K562 (cell line): ENCODE results near the gene TJP3. TPM values are rescaled to one million over a fixed set of nuclear protein-coding genes. Genes with fewer than 3 reads are reported as not detected.

Experiments used
- CC2D1A ChIP-seq: fragments of 450-650 bp; IDR thresholded peaks from 2 replicates; pipeline ENCODE4 v1.6.1; 2017; ENCODE audit warnings: mild to moderate bottlenecking
- CTCF ChIP-seq, 3 experiments: IDR thresholded peaks in 2 of 3; conservative IDR thresholded peaks in 1 of 3; 2 replicates each; pipeline ENCODE4 v1.5.1; 2011 to 2012; ENCODE audit warnings: low read length in 3 of 3, mild to moderate bottlenecking in 3 of 3, control low read depth in 2 of 3, improper control_type of control experiment in 1 of 3, inconsistent platforms in 1 of 3, low read depth in 1 of 3, mixed read lengths in 1 of 3, moderate library complexity in 1 of 3; ENCODE audit not compliant: insufficient read depth in 2 of 3
- CTCFL ChIP-seq: IDR thresholded peaks from 2 replicates; pipeline ENCODE4 v1.6.1; 2011; ENCODE audit warnings: borderline replicate concordance, low read depth, mild to moderate bottlenecking, moderate library complexity, low read length; ENCODE audit not compliant: insufficient read depth, poor library complexity, severe bottlenecking
- MLLT1 ChIP-seq, 2 experiments: fragments of 450-650 bp; IDR thresholded peaks; 2 replicates each; pipeline ENCODE4 v1.6.1; 2016
- RBM34 ChIP-seq: fragments of 200-400 bp; formaldehyde crosslinking; IDR thresholded peaks from 2 replicates; pipeline ENCODE4 v1.6.1; 2018; ENCODE audit warnings: low read length, borderline replicate concordance; ENCODE audit not compliant: insufficient read depth
- polyA plus RNA-seq, 8 experiments: library from polyadenylated mRNA; depleted of rRNA in 4 of 8; stranded (reverse) in 5 of 8; unstranded in 3 of 8; fragments of >200 nt; fragmentation: Nextera tagmentation in 2 of 8; fragmentation: Illumina TruSeq in 1 of 8; extraction: Ambion mirVana in 2 of 8; extraction: Trizol in 1 of 8; gene quantifications; 2 replicates each; pipeline versions ENCODE4 v1.2.1 to v1.2.3, GENCODE V29; 2011 to 2014; ENCODE audit warnings: inconsistent platforms in 1 of 8, missing spikeins in 1 of 8
- total RNA-seq, 7 experiments: library from RNA; depleted of rRNA in 6 of 7; stranded (reverse); fragments of >200 nt in 6 of 7; fragmentation: Illumina TruSeq in 2 of 7; extraction: Trizol in 2 of 7; gene quantifications; 2 replicates each; pipeline versions ENCODE4 v1.2.1 to v1.2.3, GENCODE V29; 2011 to 2021; ENCODE audit warnings: low replicate concordance in 1 of 7

The TJP3 gene
- total and polyA plus RNA-seq, 9 of the 15 experiments (the other 6 are each of a cell fraction or from before 2014, with no cell fraction given), result 0.11 to 2.4 (median 0.57) TPM; not detected in 1

- TF ChIP-seq CTCF (IDR thresholded peaks at IDR 0.05 in 2 of 3, conservative IDR thresholded peaks at IDR 0.05 in 1 of 3; ENCODE audit: insufficient read depth in 2 of 3, low read depth in 1 of 3, low read length in 3 of 3), result peak; percentile 39 to 45 (median 44); a peak in 5 of 6 replicates
- peak in 1 of 2 experiments; percentile 71; a peak in 1 of 4 replicates for TF ChIP-seq MLLT1 (IDR thresholded peaks at IDR 0.05)
- no peak for TF ChIP-seq RBM34
- TF ChIP-seq CTCFL, result peak; percentile 35
- no peak for TF ChIP-seq CC2D1A
Observed at GRCh38 chr19:3783660-3784584, 75.7 kb downstream of the TJP3 start (continued).
